Stimulated activated CD8-positive, alpha-beta memory T cell treated with anti-CD3 and anti-CD28 coated beads, Interleukin-4, amount 100 ng/mL, for 4 hours (primary cell): ENCODE data around the gene ROPN1.
"Not testable (repeated sequence)": the region's sequence is repeated elsewhere in the genome, so short reads cannot be mapped to it uniquely, and the experiment has no call there.

Experiments used
- DNase-seq, 2 donors: peaks; one replicate each; pipeline ENCODE4 v3.0.0-alpha.2; 2020; ENCODE audit warnings: low read depth in 2 of 2, low spot score in 1 of 2

Gene ROPN1

GRCh38 chr3:123997543-123997942 lies 5.6 kb upstream of the ROPN1 start:
- DNase-seq, result no peak

DNA sequence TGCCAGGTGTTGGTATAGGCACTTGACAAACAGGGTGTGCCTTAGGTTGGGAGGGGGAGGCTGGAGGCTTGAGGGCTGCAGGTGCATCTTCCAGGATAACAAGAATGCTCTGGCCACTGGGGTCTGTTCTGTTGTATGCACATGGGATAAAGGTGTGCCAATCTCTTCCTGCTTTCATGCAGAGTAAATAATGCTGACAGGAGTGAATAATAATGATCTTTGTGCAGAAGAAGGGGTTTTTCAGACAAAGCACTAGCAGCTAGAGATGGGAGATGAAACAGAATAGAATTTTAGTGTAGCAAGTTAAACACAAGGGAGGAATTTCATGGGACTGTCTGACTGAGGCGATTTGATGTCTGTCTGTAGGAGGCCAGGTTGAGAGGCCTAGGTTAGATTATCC lies 1.9 kb upstream of the ROPN1 start:
- no peak for DNase-seq

DNA sequence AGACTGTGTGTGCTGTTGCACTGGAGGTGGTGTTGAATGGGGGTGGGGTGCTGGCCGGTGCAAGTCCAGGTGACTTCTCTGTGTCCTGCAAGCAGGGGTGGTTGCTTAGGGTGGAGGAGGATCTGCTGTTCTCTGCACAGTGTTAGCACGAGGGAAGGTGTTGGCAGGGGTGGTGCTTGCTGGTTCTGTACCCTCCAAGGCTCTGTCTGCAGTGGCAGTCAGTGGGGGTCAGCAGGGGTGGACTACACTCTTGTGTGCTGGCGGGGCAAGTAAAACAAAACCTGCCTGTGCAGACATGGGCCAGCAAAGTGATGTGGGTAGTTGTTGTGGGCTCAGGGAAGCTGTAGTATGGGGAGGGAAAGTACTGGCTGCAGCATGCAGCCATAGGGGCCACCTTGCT lies 5.5 kb downstream of the ROPN1 start:
- DNase-seq, result no peak

DNA sequence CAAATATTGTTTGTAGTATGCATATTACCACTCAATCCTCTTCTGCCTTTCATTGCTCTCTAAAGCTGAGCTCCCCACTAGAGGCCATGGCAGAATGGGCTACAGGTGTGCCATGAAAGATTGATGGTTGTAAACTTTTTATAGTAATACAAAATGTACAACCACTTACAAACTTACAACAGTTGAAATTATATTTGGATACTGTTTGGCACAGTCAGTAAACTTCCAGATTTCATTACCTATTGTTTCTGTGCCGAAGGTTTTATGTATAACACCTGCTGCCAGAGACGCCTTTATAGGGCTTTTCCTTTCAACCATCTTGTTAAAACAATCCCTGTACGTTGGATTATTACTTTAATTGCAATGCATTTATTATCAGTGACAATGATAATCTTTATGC lies 7.0 kb downstream of the ROPN1 start:
- no peak for DNase-seq

GRCh38 chr3:123984350-123984749 lies 7.6 kb downstream of the ROPN1 start:
- DNase-seq, result no peak

DNA sequence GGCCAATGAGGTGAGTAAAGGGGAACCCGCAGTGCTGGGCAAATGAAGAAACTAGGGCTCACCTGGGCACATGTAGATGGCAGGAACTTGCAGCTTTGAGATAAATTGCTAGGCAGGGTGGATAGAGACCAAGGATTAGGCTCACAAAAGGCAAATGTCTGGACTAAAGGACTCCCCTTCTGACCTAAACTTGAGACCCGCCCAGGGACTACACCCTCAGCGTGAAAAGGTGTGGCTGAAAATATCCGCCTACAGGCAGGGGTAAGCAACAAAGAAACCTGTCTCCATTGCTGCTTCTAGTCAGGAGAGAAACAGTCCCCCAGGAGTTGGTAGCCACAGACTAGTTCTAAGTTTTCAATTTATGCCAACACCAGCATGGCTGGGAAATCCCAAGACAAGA lies 10.6 kb downstream of the ROPN1 start:
- not testable (repeated sequence) for DNase-seq

DNA sequence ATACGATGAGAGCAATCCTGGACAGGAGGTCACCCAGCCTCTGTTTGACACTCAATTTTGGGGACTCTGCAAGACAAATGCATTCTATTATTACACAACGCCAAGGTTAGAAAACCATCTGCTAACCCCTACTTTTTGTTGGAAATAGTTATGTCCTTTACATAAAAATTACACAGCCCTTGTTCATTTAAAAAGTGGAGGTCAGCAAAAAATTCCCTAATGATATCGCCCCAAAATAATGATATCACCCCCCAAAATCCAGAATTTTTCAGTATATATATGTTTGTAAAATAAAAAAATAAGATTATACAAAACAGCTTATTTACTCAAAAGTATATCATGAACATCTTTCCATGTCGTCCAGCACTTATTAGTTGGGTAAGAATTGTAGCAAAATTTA lies 11.4 kb downstream of the ROPN1 start:
- DNase-seq, result no peak

DNA sequence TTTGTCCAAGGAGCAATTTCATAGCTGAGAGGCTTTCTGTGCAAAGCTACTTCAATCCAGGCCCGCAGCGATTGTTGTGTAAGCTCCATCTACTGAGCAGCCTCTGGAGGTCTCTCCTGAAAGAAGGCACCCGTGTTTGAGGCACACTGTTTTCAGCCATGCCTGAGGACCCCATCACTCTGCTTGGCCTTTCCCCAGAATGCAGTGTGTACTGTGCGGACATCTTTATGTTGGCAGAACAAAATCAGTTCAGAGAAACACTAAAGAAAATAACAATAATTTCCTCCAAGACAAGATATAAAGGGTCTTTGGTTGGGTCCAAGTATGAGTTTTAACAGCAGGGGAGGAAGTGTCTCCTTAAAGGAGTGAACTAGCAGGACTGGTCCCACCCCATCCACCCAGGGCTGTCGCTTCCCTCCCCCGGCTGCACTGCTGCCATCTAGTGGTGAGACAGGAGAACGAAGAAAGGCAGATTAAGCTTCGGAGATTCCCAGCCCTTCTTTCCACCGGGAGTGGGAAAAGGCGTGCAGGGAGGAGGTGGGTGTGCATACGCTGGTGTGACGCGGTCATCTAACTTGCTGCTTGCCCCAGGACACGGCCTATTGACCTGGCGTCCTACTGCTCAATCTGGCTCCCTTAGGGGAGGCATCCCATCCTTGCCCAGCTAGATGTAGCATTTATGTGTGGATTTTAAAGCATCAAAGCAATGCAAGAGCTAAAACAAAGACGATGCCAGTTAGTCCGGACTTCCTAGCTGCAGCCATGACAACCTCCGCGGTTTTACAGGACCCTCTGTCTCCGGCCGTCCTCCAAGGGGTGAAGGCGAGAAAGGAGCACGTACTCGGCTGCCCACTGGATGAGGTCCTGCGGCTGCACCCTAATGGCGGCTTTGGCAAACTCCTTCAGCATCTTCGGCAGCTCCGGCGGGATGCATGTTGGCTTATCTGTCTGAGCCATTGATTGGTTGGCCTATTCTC lies 12.1 kb downstream of the ROPN1 start:
- peak in 1 of 2 donors; percentile 1 for DNase-seq

DNA sequence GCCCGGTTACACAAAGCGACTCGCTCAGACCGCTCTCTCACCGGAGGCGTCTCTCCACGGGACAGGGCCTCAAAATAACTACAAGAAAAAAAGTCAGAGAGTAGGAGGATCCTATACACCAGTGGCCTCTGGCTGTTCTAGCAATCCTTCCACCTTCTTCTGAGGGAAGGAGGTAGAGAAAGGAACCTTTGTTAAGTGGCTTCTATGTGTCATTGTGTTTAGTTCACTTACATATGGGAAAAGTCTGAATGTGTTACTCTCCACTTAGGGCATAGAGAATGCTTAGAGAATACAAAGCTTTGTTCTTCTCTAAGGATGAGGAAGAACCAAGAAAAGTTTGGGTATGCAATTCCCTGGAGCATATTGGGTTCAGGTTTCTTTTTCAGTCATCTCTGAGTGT lies 15.0 kb downstream of the ROPN1 start:
- DNase-seq, result not testable (repeated sequence)

- DNase-seq, result not testable (repeated sequence)
These were observed 15.6 kb downstream of the ROPN1 start for GRCh38 chr3:123976181-123976898.

DNA sequence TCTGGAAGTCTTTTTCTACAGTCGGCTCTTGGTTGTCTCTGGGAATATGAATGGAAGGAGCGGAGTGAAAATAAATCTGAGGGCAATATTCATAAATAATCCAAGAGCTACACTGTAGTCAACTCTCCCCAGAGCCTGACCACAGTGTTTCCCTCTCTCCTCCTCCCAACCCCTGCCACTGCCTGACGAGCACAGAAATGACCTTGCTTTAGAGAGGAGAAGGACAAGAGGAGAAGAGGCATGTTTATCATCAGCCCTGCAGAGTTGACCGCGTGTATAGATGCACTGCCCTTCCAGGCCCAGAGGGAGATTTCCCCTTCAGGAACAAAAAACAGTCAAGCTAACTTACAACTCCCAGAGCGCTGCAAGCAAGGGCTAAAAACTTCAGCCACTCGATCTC lies 16.9 kb downstream of the ROPN1 start:
- DNase-seq, result not testable (repeated sequence)

DNA sequence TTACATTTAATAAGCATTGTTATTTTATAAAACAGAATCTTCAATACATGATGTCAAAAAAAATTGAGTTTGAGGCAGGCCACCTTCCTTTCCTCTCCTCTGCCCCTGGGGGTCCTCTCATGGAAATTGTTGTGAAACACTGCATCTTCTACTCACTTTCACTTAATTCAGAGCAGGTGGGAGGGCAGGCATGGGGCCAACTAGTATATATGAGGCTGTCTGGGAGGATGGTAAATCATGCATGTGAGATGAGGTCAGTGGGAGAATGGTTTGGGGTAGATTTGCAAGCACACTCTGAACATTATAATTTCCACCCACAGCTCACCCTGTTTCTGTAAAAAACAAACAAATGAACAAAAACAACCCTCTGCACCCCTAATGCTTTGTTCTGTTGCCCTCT lies 20.5 kb downstream of the ROPN1 start:
- no peak for DNase-seq

GRCh38 chr3:123967260-123967659 lies 24.7 kb downstream of the ROPN1 start:
- DNase-seq, result not testable (repeated sequence)

DNA sequence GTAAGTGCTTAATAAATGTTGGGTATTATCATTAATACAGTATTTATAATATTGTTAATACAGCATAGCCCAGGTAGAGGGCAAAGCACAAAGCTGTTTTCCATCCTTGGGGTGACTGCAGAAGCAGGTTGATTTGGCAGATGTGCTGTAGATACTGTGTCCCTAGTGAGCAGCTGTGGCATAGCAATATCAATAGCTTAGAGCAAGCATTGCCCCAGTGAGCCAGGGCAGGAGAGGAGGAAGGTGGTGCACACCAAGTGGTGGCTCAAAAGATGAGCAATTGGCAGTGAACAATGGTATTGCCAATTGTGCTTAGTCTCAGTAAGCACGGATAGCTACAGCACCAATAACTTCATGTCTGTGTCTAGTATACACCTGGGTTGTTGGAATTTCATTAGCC lies 25.1 kb downstream of the ROPN1 start:
- DNase-seq, result not testable (repeated sequence)

GRCh38 chr3:123964793-123965192 lies 27.1 kb downstream of the ROPN1 start:
- DNase-seq, result not testable (repeated sequence)

DNA sequence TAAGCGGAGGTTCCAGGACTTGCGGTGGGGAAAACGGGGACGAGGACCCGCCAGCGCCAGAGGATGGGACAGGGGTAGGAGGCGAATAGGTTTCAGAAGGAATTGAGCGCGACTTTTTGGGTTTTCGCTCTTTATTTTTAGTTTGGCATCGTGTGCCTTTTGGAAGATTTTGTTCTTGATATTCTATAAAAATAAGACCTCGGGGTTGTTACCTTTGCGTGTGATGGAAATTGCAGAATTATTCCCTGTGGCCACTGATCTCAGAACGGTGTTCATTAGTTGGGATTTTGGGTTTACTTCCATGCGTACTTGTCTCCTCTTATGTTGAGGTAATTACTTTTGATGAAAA lies 30.4 kb downstream of the ROPN1 start:
- no peak for DNase-seq

DNA sequence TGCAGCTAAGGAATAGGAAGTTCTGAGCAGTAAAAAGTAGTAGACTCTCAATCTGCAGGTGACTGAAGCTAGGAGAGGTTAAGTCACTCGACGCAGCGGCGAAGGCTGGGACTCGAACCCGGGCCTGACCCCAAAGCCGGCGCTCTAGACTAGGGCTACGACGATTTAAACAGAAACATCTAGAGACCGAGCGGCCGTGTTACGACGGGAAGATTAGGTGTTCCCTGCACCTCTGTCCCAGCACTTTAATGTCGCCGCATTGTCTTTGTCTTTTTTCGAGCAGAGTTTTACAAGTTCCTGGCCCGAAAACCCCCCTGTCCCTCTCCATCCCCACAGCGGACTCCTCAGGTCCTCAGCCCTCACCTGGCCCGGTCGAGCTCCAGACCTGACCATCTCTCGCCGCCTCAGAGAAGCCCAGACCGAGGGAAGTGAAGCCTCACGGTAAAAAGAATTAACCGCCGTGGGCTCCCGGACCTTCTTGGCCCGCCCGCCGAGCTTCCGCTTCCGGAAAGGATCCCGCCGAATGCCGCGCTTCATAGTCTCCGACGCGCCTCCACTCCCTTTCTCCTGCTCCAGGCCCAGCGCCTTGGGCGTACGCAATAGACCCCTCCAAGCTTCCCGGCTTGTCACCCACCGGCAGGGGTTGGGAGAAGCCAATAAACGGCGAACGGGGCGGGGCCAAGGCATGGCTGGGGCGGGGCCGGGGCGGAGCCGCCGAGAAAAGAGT lies 31.0 kb downstream of the ROPN1 start, which contains the start of gene CCDC14:
Gene CCDC14 (minus strand): TSS at position 449 of the 727 bp plus-strand sequence. CDS start 56 bp downstream, at position 393.
- peak; percentile 49 to 58 for DNase-seq

DNA sequence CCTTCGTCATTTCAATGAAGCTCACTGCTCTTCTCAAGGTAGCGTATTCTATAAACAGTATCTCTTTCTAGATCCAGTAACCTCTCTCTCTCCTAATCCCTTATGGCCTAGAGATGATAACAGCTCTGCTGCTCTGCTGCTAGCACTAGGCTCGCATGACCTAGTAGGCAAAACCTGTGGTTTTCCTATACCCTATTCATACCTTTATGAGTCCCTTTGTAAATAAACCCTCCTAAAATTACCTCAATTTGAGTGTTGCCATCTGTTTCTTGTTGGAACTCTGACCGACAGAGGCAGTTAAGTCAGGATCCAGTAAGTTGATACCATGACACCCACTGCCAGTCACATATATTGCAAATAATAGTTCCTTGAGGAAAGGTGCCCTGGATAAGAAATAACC lies 38.2 kb downstream of the ROPN1 start:
- DNase-seq, result no peak

DNA sequence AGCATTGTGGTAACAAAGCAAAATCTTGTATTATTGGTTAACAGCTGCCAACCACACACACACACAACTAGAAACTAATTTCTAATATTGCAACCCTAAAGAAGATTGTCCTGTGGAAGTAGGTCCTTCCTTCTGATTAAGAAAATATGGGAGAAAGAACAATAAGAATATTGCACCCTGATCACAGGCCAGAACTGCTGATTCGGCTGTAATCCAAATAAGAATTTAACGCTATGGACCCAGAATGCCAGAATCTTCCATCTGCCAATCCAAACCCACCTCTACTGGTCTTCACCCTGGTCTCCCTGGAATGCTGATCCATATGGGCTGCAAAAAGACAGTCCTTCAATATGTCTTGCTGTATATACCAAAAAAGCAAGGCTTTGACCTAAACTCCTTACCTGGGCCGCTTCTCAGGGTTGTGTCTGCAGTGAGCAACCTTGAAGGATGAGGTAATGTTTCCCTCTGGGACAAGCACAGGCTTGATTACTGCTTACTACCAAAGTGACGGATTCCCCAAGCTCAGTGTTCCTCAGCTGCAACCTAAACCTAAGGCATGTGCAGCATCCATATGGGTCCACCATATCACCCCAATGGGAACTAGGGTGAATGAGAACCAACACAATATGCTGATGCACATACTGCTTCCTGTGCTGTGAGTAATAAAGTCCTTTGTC lies 38.9 kb downstream of the ROPN1 start:
- DNase-seq, result no peak

DNA sequence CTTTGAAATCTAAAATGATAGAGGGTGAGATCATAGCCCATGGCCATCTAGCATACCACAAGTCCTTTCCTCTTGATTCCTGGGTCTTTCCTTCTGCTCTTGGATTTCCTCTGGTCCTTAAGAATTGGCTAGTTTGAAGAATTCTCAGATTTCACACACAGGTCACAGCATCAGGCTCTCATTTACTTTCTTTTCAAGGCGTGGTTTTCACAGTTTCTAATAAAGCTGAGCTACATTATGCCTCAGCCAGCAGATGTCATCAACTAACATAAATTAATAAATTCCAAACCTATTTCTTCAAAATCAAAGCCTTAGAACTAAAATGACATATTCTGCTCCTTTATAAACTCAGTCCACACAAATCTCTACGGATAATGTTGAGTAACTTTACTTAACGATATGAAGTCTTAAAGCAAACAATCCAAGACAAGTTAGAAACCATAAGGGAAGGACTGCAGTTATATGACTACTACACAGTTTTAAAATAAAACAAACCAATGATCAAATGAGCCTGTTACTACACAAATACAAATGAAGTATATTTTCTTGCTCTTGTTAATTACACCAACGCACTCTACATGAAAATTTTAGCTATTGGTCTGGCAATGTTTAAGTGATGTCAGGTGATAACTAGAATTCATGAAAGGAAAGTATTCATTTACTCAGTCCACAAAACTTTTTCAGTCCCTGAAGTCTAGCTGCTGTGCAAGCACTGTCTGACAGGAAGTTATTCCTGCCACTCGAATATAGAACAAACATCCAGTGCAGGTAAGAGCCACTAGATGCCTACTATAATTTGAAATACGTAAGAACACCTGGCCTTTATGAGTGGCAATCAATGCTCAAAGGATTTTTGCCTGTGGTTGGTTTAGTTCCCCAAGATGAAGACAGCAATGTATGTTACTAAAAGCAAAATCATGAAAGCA lies 40.1 kb downstream of the ROPN1 start:
- no peak for DNase-seq
